GM18951 (cell line): ENCODE results near the gene LRRN2.

Experiments
- POLR2A ChIP-seq: IDR thresholded peaks from 4 replicates; pipeline ENCODE4 v1.6.1; 2011; ENCODE audit warnings: mild to moderate bottlenecking; ENCODE audit not compliant: insufficient read length, insufficient read depth; ENCODE audit errors: extremely low read depth
- in situ Hi-C: fragments of 300-500 bp; cut with MboI; formaldehyde crosslinking; loops from one replicate; pipeline ENCODE4 v1.12.0; 2022; ENCODE audit warnings: low sequenced_read_pairs, mixed read lengths, inconsistent platforms; ENCODE audit not compliant: unreplicated experiment

LRRN2 gene

DNA sequence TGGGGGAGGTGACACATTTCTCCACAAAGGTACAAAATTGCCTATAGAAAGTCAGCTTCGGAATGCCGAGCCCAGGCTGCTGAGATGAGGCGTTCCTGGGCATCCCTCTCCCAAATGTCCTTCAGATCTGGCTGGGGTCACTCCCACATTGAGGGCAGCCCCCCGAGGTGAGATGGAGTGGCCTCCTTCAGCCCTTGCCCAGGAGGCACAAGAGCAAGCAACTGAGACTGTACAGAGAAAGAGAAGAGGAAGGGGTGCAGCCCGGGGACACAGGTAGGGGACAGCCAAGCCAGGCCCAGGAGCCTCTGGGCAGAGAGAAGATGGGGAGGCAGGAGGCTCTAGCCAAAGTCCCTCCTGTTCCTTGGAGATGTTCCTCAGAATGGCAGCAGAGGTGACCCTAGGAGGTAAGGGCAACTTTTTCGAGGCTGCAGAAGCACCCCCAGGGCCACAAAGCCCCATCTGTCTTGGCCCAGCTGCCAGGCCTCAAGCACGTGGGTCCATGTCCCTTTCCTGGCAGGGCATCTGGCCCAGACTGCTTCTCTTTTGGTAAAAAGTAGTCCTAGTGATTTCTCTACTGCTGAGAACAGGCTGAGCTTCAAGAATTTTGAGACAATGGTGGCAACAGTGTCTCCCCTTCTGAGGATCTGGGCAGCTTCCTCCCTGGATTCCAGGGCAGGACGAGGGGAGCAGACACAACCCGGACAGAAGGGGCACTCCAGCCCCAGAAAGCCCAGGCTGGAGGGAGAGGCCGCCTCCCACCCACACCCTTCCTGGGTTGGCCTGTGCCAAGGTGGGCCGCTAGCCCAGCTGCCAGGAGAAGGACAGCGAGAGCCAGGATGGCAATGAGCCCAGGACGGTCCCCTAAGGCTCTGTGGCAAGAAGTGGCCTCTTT is 68.0 kb downstream of the LRRN2 start:
- TF ChIP-seq POLR2A: no peak
- in situ Hi-C loops: no loop called here

GRCh38 chr1:204616641-204617040 is 68.9 kb downstream of the LRRN2 start:
- in situ Hi-C loops: no loop called here
- TF ChIP-seq POLR2A: no peak

DNA sequence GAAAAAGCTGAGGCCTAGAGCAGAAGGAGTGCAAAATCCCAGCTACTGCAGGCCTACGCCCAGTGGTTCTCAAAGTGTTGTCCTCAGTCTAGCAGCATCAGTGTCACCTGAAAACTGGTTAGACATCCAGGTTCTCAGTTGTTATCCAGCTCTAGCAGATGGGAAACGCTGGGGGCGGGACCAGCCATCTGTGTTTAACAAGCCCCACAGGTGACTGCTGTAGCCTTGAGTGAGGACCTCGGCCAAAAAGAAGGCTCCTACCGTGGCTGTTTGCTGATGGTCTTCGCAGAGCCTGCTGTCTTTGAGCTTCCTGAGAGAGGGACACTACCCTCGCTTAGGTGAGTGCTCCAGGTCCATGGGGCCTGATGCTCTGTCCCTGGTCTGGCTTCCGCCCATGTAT is 69.7 kb downstream of the LRRN2 start:
- TF ChIP-seq POLR2A: no peak
- in situ Hi-C loops: no loop called here

- in situ Hi-C loops: no loop called here
- TF ChIP-seq POLR2A: no peak
Observed at GRCh38 chr1:204613636-204614035, 71.9 kb downstream of the LRRN2 start.

- no peak for TF ChIP-seq POLR2A
Observed at GRCh38 chr1:204612326-204612725, 73.2 kb downstream of the LRRN2 start.

DNA sequence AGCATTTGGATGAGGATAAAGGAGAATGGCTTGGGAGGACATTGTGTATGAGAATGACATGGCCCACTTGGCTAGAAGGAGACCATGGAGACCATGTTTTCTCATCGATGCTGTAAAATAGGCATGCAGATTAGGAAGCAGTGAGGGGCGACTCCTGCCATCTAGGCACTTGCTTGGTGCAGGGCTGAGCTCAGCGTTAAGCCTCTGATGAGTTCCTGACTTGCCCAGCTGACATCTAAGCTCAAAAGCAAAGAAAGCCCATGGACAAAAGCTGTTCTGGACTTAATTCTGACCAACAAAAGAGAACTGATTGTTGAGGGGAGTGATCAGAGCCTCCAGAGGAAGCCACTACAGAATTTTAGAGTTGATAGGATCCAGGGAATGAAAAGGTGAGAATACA is 74.5 kb downstream of the LRRN2 start:
- TF ChIP-seq POLR2A: no peak
- in situ Hi-C loops: no loop called here

More at GRCh38 chr1:204612326-204612725, 73.2 kb downstream of the LRRN2 start:
- in situ Hi-C loops: no loop called here

GRCh38 chr1:204607910-204608309 is 77.6 kb downstream of the LRRN2 start:
- in situ Hi-C loops: no loop called here

GRCh38 chr1:204605791-204606190 is 79.7 kb downstream of the LRRN2 start:
- TF ChIP-seq POLR2A: no peak
- in situ Hi-C loops: no loop called here

More at GRCh38 chr1:204607910-204608309, 77.6 kb downstream of the LRRN2 start:
- no peak for TF ChIP-seq POLR2A

DNA sequence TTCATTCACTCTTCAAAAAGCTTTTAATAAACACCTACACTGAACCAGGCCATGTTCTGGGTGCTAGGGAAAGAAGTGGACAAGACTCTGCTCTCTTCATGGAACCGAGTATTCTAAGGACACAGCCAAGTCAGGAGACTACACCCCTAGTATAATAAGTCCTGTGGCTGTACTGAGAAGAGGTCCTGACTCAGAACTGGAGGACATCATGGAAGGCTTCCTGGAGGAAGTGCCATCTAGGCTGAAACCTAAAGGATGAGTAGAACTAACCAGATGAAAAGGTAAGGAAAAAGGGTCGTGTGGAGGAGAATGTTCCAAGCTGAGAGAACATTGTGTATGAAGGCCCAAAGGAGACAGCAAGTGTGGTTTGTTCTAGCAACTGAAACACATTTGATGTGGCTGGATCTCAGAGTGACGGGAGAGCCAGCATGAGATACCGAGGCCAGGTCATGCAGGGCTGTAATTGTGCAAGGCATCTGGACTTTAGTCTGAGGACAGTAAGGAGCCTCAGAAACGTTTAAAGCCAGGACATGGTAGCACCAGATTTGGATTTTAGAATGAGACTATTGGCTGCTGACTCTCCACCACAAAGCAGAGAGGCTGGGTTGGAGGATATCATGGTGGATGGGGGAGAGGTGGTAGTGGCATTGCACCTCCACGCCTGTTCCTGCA is 82.5 kb downstream of the LRRN2 start:
- no peak for TF ChIP-seq POLR2A
- in situ Hi-C loops: no loop called here

GRCh38 chr1:204602111-204602579 is 83.4 kb downstream of the LRRN2 start:
- in situ Hi-C loops: no loop called here
- TF ChIP-seq POLR2A: no peak

DNA sequence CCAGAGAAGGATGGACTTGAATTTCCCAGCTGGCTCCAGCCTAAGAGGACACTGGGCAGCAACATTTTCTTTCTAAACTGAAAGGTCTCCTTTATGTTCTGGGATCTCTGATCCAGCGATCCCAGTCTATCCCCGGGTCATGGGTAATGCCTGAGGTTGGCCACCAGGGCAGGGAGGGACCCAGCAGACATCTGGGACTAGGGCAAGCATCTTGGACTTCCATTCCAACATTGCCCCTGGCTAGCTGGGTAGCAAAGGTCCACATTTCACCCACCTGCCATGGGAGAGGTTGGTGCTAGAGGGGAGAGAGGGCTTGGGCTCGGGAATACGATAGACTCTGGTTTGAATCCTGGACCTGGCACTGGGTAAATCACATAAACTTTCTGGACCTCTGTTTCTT is 84.6 kb downstream of the LRRN2 start:
- no peak for TF ChIP-seq POLR2A
- in situ Hi-C loops: no loop called here

- in situ Hi-C loops: no loop called here
- no peak for TF ChIP-seq POLR2A
Observed at GRCh38 chr1:204600203-204600602, 85.3 kb downstream of the LRRN2 start.

GRCh38 chr1:204599596-204599995 is 85.9 kb downstream of the LRRN2 start:
- in situ Hi-C loops: no loop called here
- TF ChIP-seq POLR2A: no peak

DNA sequence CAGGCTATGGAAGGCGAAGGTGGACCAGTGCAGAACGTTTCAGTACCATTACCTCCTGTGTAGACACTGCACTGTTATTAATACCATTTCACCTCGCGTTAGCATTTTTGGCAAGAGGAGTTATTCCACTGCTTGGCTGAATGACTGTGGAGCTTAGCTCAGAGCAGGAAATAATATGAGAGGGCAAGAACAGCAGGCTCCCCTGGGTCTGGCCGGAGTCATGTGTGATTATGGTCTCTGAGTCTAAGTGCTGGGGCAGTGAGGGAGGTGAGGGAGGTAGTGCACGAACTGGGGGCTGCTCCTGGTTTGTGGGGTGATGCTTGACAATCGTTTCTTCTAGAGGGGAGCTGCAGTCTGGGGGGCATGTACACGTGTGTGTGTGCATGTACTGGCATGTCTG is 86.4 kb downstream of the LRRN2 start:
- in situ Hi-C loops: no loop called here
- TF ChIP-seq POLR2A: no peak
